HCT116 (cell line): ENCODE data around the gene LSM14A. TPM values are rescaled to one million over a fixed set of nuclear protein-coding genes. Genes with fewer than 3 reads are reported as not detected.

Experiments used
- ATAC-seq: fragments of 200-7000 bp; cut with Tn5 transposase; 2 replicates; pipeline ENCODE4 v1.9.1; 2020; ENCODE audit warnings: mild to moderate bottlenecking, moderate library complexity
- BruUV-seq: library from RNA; stranded (reverse); fragments of 400-500 nt; replicated peaks from 2 replicates; lab custom pipeline; 2021; lab: Mats Ljungman, UMichigan
- CTCF ChIA-PET: fragments of 300-600 bp; sonication (Branson Sonifier 250); formaldehyde crosslinking; loops from one replicate; lab custom pipeline; 2021; ENCODE audit warnings: antibody characterized with exemption; lab: Charles Lee
- POLR2A ChIA-PET: fragments of 300-600, 350-600 bp; sonication (Branson Sonifier 250); formaldehyde crosslinking; loops from one replicate; lab custom pipeline; 2021; ENCODE audit warnings: antibody characterized with exemption; lab: Charles Lee
- RAD21 ChIA-PET, 2 experiments: fragments of 300-600 bp; sonication (Branson Sonifier 250); formaldehyde crosslinking; loops; one replicate each; lab custom pipeline; 2023; ENCODE audit warnings: low total read pairs in 2 of 2; ENCODE audit not compliant: uncharacterized antibody in 2 of 2, unreplicated experiment in 2 of 2, low non-redundant PET in 1 of 2; lab: Charles Lee
- DNase-seq: peaks from one replicate; pipeline ENCODE4 v3.0.0-alpha.2; 2010; ENCODE audit warnings: low read depth, low spot score
- H2AFZ ChIP-seq: fragments of 200-600 bp; shearing (Covaris generic), sonication (generic); 2 replicates; pipeline ENCODE4 v1.6.1; 2017; ENCODE audit warnings: low read depth, mixed run types, mixed read lengths, antibody characterized with exemption, low read length; ENCODE audit not compliant: poor library complexity, severe bottlenecking
- H3K27ac ChIP-seq: 2 replicates; pipeline ENCODE4 v1.5.1; 2012; ENCODE audit warnings: low read depth, low read length
- H3K27me3 ChIP-seq: fragments of 200-600 bp; sonication (generic); 2 replicates; pipeline ENCODE4 v1.6.1; 2016; ENCODE audit warnings: mixed run types, low read length, mixed read lengths; ENCODE audit not compliant: insufficient read depth
- H3K36me3 ChIP-seq, 2 experiments: fragments of 200-500 bp in 1 of 2; fragments of 200-600 bp in 1 of 2; sonication (Bioruptor generic) in 1 of 2; sonication (generic) in 1 of 2; 2 replicates each; pipeline versions ENCODE4 v1.5.1 to v1.6.1; 2014 to 2016; ENCODE audit warnings: low read length in 2 of 2, inconsistent platforms in 1 of 2, mixed read lengths in 1 of 2, mixed run types in 1 of 2; ENCODE audit not compliant: insufficient read depth in 2 of 2, control insufficient read depth in 1 of 2
- H3K4me1 ChIP-seq, 2 experiments: fragments of 200-600 bp in 1 of 2; sonication (generic) in 1 of 2; 2 replicates each; pipeline versions ENCODE4 v1.5.1 to v1.6.1; 2012 to 2017; ENCODE audit warnings: low read length in 2 of 2, inconsistent platforms in 1 of 2, mild to moderate bottlenecking in 1 of 2, mixed read lengths in 1 of 2, mixed run types in 1 of 2, moderate library complexity in 1 of 2; ENCODE audit not compliant: insufficient read depth in 2 of 2, control insufficient read depth in 1 of 2
- H3K4me2 ChIP-seq: fragments of 200-600 bp; sonication (generic); 2 replicates; pipeline ENCODE4 v1.6.1; 2017; ENCODE audit warnings: mixed run types, low read length, mixed read lengths
- H3K4me3 ChIP-seq, 2 experiments: fragments of 200-600 bp in 1 of 2; sonication (generic) in 1 of 2; replicated peaks in 1 of 2; 2 replicates each; pipeline ENCODE4 v1.5.1; 2011 to 2016; ENCODE audit warnings: low read length in 2 of 2, control low read depth in 1 of 2, low read depth in 1 of 2, mild to moderate bottlenecking in 1 of 2, mixed read lengths in 1 of 2, mixed run types in 1 of 2
- H3K79me2 ChIP-seq: fragments of 200-600 bp; sonication (generic); 2 replicates; pipeline ENCODE4 v1.6.1; 2017; ENCODE audit warnings: mild to moderate bottlenecking, mixed run types, low read length, moderate library complexity, mixed read lengths; ENCODE audit not compliant: insufficient read depth
- H3K9ac ChIP-seq: fragments of 200-600 bp; sonication (generic); 2 replicates; pipeline ENCODE4 v1.6.1; 2016; ENCODE audit warnings: low read length, mixed read lengths
- H3K9me2 ChIP-seq: fragments of 200-600 bp; sonication (generic), shearing (Covaris generic); 2 replicates; pipeline ENCODE4 v1.6.1; 2017; ENCODE audit warnings: mixed run types, mild to moderate bottlenecking, moderate library complexity; ENCODE audit not compliant: insufficient read depth
- H3K9me3 ChIP-seq, 2 experiments: fragments of 200-500 bp in 1 of 2; fragments of 200-600 bp in 1 of 2; sonication (Bioruptor generic) in 1 of 2; sonication (generic) in 1 of 2; 2 replicates each; pipeline ENCODE4 v1.6.1; 2014 to 2017; ENCODE audit warnings: low read length in 2 of 2, mixed read lengths in 2 of 2, inconsistent platforms in 1 of 2, low read depth in 1 of 2, mild to moderate bottlenecking in 1 of 2, mixed run types in 1 of 2, moderate library complexity in 1 of 2; ENCODE audit not compliant: control insufficient read depth in 1 of 2, insufficient read depth in 1 of 2
- H4K20me1 ChIP-seq: fragments of 200-600 bp; sonication (generic), shearing (Covaris generic); 2 replicates; pipeline ENCODE4 v1.6.1; 2017; ENCODE audit warnings: mixed run types, mild to moderate bottlenecking, moderate library complexity; ENCODE audit not compliant: insufficient read depth
- CBX3 ChIP-seq: IDR thresholded peaks from 2 replicates; pipeline ENCODE4 v1.6.1; 2012; ENCODE audit warnings: low read depth
- CEBPB ChIP-seq: IDR thresholded peaks from 2 replicates; pipeline ENCODE4 v1.6.1; 2012; ENCODE audit warnings: low read depth
- ELF1 ChIP-seq: IDR thresholded peaks from 2 replicates; pipeline ENCODE4 v1.6.1; 2012; ENCODE audit warnings: low read depth, borderline replicate concordance
- RAD21 ChIP-seq: IDR thresholded peaks from 2 replicates; pipeline ENCODE4 v1.6.1; 2012; ENCODE audit warnings: low read depth, mild to moderate bottlenecking
- REST ChIP-seq: IDR thresholded peaks from 2 replicates; pipeline ENCODE4 v1.6.1; 2012; ENCODE audit warnings: low read depth
- intact Hi-C: fragments of 100-400 bp; cut with micrococcal nuclease; formaldehyde crosslinking; loops from 2 replicates; pipeline ENCODE4 v1.10.0; 2022
- total RNA-seq: library from RNA; stranded (reverse); gene quantifications from one replicate; pipeline ENCODE4 v1.2.1, GENCODE V29; 2021; ENCODE audit not compliant: unreplicated experiment

Gene LSM14A
- total RNA-seq, 1 experiment from 2014 or later = 120 TPM

- H3K27ac ChIP-seq = no peak overlapping the region
These were observed 92.9 kb downstream of the LSM14A start for GRCh38 chr19:34265221-34265650.

More at GRCh38 chr19:34265221-34265650, 92.9 kb downstream of the LSM14A start:
- intact Hi-C loops = no loop called here
- H3K4me3 ChIP-seq = no peak overlapping the region
- no TSS peak for BruUV-seq
- peaks cover 35 to 55% of the 10 kb centered on the region in 2 experiments for H3K4me1 ChIP-seq
- H3K27me3 ChIP-seq = no peaks in the 10 kb centered on the region
- H4K20me1 ChIP-seq = no peaks in the 10 kb centered on the region
- no peak overlapping the region for H3K9ac ChIP-seq
- DNase-seq (no peak), ATAC-seq (no peak)
- RAD21 ChIA-PET = no interaction called here
- no peak for TF ChIP-seq CBX3
- no peak for TF ChIP-seq ELF1
- no peak for TF ChIP-seq CEBPB
- no peak for TF ChIP-seq RAD21
- TF ChIP-seq REST = no peak
- CTCF ChIA-PET = no interaction called here
- POLR2A ChIA-PET = no interaction called here
- no peaks in the 10 kb centered on the region for H3K9me3 ChIP-seq
- no peak overlapping the region for H2AFZ ChIP-seq
- H3K9me2 ChIP-seq = no peaks in the 10 kb centered on the region
- no peaks in the 10 kb centered on the region for H3K36me3 ChIP-seq
- peaks cover 23% of the 10 kb centered on the region for H3K79me2 ChIP-seq
- H3K4me2 ChIP-seq = no peak overlapping the region
